Heart left ventricle (tissue), 16 donors: ENCODE data around the gene VRK1. TPM values are rescaled to one million over a fixed set of nuclear protein-coding genes. Genes with fewer than 3 reads are reported as not detected.

Source experiments
- ATAC-seq, 4 donors: fragments of 200-7000 bp; cut with Tn5 transposase; one replicate each; pipeline ENCODE4 v1.9.1; 2020 to 2022; ENCODE audit warnings: moderate library complexity in 4 of 4, mild to moderate bottlenecking in 3 of 4, moderate number of reproducible peaks in 1 of 4
- DNase-seq, 5 donors: peaks; one replicate each; pipeline ENCODE4 v3.0.0-alpha.2; 2020
- H3K27ac ChIP-seq, 12 donors: fragments of 200-600 bp; sonication (generic) in 4 of 12; one replicate each; pipeline versions ENCODE4 v1.5.0 to v1.8.0; 2016 to 2022; ENCODE audit warnings: mild to moderate bottlenecking in 2 of 12
- H3K27me3 ChIP-seq, 9 donors: fragments of 200-600 bp; sonication (generic) in 2 of 9; one replicate each; pipeline versions ENCODE4 v1.5.1 to v1.8.0; 2016 to 2022; ENCODE audit warnings: mild to moderate bottlenecking in 3 of 9
- H3K36me3 ChIP-seq, 9 donors: fragments of 200-600 bp; sonication (generic) in 2 of 9; one replicate each; pipeline versions ENCODE4 v1.5.0 to v1.8.0; 2018 to 2022; ENCODE audit warnings: mild to moderate bottlenecking in 2 of 9
- H3K4me1 ChIP-seq, 12 donors: fragments of 200-600 bp; sonication (generic) in 4 of 12; one replicate each; pipeline versions ENCODE4 v1.5.0 to v1.8.0; 2016 to 2022; ENCODE audit warnings: mild to moderate bottlenecking in 3 of 12
- H3K4me3 ChIP-seq, 12 donors: fragments of 200-600 bp; sonication (generic) in 4 of 12; one replicate each; pipeline versions ENCODE4 v1.5.0 to v1.8.0; 2017 to 2022; ENCODE audit warnings: mild to moderate bottlenecking in 9 of 12, moderate library complexity in 4 of 12
- H3K9me3 ChIP-seq, 12 donors: fragments of 200-600 bp; sonication (generic) in 4 of 12; one replicate each; pipeline versions ENCODE4 v1.5.0 to v1.8.0; 2016 to 2022; ENCODE audit warnings: mild to moderate bottlenecking in 1 of 12
- POLR2A ChIP-seq, 2 donors: fragments of 450-650 bp; IDR thresholded peaks; one replicate each; pipeline ENCODE4 v1.6.1; 2017; ENCODE audit warnings: antibody characterized with exemption in 2 of 2, mild to moderate bottlenecking in 2 of 2, moderate library complexity in 2 of 2
- WGBS, 4 donors: extraction: QIAGEN DNeasy Blood & Tissue Kit in 2 of 4; methylation state at CpG; one replicate each; pipeline versions ENCODE4 v1.1.5 to v1.1.7; 2013 to 2018; 5-methylcytosine and 5-hydroxymethylcytosine counted together
- intact Hi-C, 10 donors: fragments of 100-400 bp; cut with DNase I; formaldehyde crosslinking; loops; one replicate each; pipeline versions ENCODE4 v1.11.1 to v1.14.2; 2022
- polyA plus RNA-seq, 2 donors: library from polyadenylated mRNA; stranded (reverse); fragments of 200-250 nt; gene quantifications; one replicate each; pipeline ENCODE4 v1.2.3, GENCODE V29; 2013
- total RNA-seq, 9 donors: library from RNA; depleted of rRNA in 2 of 9; stranded (reverse); fragments of >200 nt in 2 of 9; fragmentation: NEBNext Ultra II Directional in 3 of 9; extraction: Animal tissue kit (Norgen Biotek cat#: 25700) in 3 of 9; gene quantifications; one replicate each; pipeline versions ENCODE4 v1.1.0 to v1.2.4, GENCODE V29; 2016 to 2023
- TF ChIP-seq, protein P1 (sequence below), 12 donors: fragments of 200-600 bp; sonication (generic) in 4 of 12; IDR thresholded peaks; one replicate each; pipeline versions ENCODE4 v1.5.0 to v1.8.0; 2018 to 2022; ENCODE audit warnings: antibody characterized with exemption in 12 of 12, mild to moderate bottlenecking in 5 of 12
- donor health status: ischemic (EF 13 %, LVEDD 7.1; RV severe dilation, severe dysfunction).
- donor health status: healthy with polysubstance abuse.
- donor health status: DM: no; HTN: yes; CAD: no.
- donor health status: DM: no; HTN: no; CAD: no.
- donor health status: ischemic (EF 25% LVEDD 6.9; RV normal size, moderate dysfunction).
- donor health status: ischemic (EF 25% LVEDD 5.7; RV mildly dilated, moderate dysfunction).
- donor health status: healthy.
- donor health status: DM: yes; HTN: yes; CAD: no.
- donor health status: ischemic (EF 35%, LVEDD 5.7; RV mildly dilated, moderate dysfunction).
- donor health status: nonischemic (EF 11% LVEDD 7.7; RV severe dilation, severe dysfunction).
- donor health status: DM: yes; HTN: yes; CAD: no.
- donor health status: PGD.
- donor health status: ischemic (EF 29% LVEDD 5.4; RV normal size, mild dysfunction).
- donor health status: nonischemic (EF 23%, LVEDD 6.1; RV moderate dilation, normal function).

The VRK1 gene
- total and polyA plus RNA-seq, 11 donors, result 3.6 to 10.4 (median 7.1) TPM

DNA sequence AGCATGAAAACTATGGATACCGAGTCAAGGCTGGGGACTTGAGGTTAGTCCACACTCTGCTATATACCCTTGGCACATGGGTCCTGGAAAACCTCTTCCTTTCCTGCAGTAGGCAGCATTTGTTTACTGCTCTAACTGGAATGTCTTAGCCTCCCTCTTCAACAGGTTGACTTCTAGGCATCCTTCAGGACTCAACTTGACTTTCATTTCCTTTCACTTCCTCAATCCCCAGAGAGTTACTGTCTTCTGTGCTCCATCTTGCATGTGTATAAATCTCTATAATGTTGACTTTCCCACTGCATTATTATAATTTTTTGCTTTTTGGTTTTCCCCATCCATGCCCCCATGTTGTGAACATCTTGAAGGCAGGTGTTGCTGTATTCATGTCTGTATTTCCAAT lies 107.9 kb downstream of the VRK1 start:
- intact Hi-C loops, result no loop called here

GRCh38 chr14:96905825-96906224 lies 108.6 kb downstream of the VRK1 start:
- peaks cover 0 to 20% (median 10%) of the 10 kb centered on the region in 12 donors for H3K9me3 ChIP-seq
- H3K4me1 ChIP-seq, result no peaks in the 10 kb centered on the region
- H3K27me3 ChIP-seq, result no peaks in the 10 kb centered on the region
- DNase-seq (no peak), ATAC-seq (peak in 1 of 4 donors; percentile 55)
- no peak overlapping the region for H3K27ac ChIP-seq
- intact Hi-C loops, result no loop called here
- H3K4me3 ChIP-seq, result no peak overlapping the region
- H3K36me3 ChIP-seq, result no peaks in the 10 kb centered on the region
- TF ChIP-seq, protein P1, sequence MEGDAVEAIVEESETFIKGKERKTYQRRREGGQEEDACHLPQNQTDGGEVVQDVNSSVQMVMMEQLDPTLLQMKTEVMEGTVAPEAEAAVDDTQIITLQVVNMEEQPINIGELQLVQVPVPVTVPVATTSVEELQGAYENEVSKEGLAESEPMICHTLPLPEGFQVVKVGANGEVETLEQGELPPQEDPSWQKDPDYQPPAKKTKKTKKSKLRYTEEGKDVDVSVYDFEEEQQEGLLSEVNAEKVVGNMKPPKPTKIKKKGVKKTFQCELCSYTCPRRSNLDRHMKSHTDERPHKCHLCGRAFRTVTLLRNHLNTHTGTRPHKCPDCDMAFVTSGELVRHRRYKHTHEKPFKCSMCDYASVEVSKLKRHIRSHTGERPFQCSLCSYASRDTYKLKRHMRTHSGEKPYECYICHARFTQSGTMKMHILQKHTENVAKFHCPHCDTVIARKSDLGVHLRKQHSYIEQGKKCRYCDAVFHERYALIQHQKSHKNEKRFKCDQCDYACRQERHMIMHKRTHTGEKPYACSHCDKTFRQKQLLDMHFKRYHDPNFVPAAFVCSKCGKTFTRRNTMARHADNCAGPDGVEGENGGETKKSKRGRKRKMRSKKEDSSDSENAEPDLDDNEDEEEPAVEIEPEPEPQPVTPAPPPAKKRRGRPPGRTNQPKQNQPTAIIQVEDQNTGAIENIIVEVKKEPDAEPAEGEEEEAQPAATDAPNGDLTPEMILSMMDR (IDR thresholded peaks at IDR 0.05), result no peak
- no peak for TF ChIP-seq POLR2A (IDR thresholded peaks at IDR 0.05)
- 81 to 92% (median 88%) methylated on average over 3 of the region's 3 CpGs for WGBS, 4 donors

More for the DNA sequence above, 107.9 kb downstream of the VRK1 start:
- Histone ChIP-seq H3K9me3 (peaks cover 0 to 16% (median 7%) of the 10 kb centered on the region in 12 donors), H3K27ac (no peak overlapping the region), H3K36me3 (no peaks in the 10 kb centered on the region), H3K4me1 (no peaks in the 10 kb centered on the region), H3K4me3 (no peak overlapping the region), H3K27me3 (no peaks in the 10 kb centered on the region)
- 82 to 100% (median 95%) methylated on average over 1 of the region's 1 CpG for WGBS, 4 donors
- no peak for TF ChIP-seq POLR2A (IDR thresholded peaks at IDR 0.05)
- TF ChIP-seq, protein P1 (IDR thresholded peaks at IDR 0.05), result no peak
- no peak for DNase-seq
- no peak for ATAC-seq

- H3K4me1 ChIP-seq, result peaks cover 0 to 4% (median 0%) of the 10 kb centered on the region in 12 donors
- 55 to 78% (median 73%) methylated on average over 1 of the region's 1 CpG for WGBS, 4 donors
- no peak overlapping the region for H3K27ac ChIP-seq
- no peaks in the 10 kb centered on the region for H3K36me3 ChIP-seq
- intact Hi-C loops, result no loop called here
- H3K9me3 ChIP-seq, result peaks cover 0 to 20% (median 10%) of the 10 kb centered on the region in 12 donors
- TF ChIP-seq POLR2A (IDR thresholded peaks at IDR 0.05), result no peak
- TF ChIP-seq, protein P1 (IDR thresholded peaks at IDR 0.05), result no peak
- H3K27me3 ChIP-seq, result no peaks in the 10 kb centered on the region
- DNase-seq (no peak), ATAC-seq (no peak)
- H3K4me3 ChIP-seq, result no peak overlapping the region
Measured at GRCh38 chr14:96906434-96906833, 109.3 kb downstream of the VRK1 start.

DNA sequence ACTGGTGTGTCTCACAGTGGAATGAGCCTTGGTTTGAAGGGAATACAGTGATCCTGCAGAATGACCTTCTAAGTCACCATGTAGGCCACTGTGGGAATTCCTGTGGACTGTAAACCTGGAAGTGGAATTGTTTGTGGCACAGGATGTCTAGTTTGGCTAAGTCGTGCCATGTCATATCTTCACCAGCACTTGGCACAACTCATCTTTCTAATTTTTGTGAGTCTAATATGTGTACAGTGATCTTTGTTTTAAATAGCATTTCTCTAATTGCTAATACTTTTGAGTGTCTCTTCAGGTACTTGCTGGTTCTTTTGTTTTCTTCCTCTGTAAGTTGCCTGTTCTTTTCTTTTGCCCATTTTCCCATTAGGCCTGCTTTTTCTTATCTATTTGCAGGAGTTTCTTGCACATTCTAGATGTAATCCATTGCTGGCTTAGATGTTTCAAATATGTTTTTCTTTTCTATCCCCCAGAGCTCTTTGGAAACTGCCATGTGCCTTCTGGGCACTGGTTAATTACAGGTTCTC lies 112.7 kb downstream of the VRK1 start:
- H3K36me3 ChIP-seq, result no peaks in the 10 kb centered on the region
- H3K9me3 ChIP-seq, result peaks cover 0 to 20% (median 10%) of the 10 kb centered on the region in 12 donors
- TF ChIP-seq, protein P1 (IDR thresholded peaks at IDR 0.05), result no peak
- TF ChIP-seq POLR2A (IDR thresholded peaks at IDR 0.05), result no peak
- ATAC-seq (no peak), DNase-seq (no peak)
- peaks cover 0 to 4% (median 0%) of the 10 kb centered on the region in 12 donors for H3K4me1 ChIP-seq
- no peak overlapping the region for H3K27ac ChIP-seq
- no peaks in the 10 kb centered on the region for H3K27me3 ChIP-seq
- WGBS, 4 donors, result 93 to 98% (median 97%) methylated on average over 1 of the region's 1 CpG
- intact Hi-C loops, result no loop called here
- no peak overlapping the region for H3K4me3 ChIP-seq
